H1 (cell line): Measurements from ENCODE around the gene B4GALT5. TPM values are rescaled to one million over a fixed set of nuclear protein-coding genes. Genes with fewer than 3 reads are reported as not detected.

Experiments
- CTCF ChIA-PET: fragments of 300-600 bp; sonication (Branson Sonifier 250); formaldehyde crosslinking; loops from one replicate; lab custom pipeline; 2021; ENCODE audit not compliant: partially characterized antibody; lab: Charles Lee
- POLR2A ChIA-PET: fragments of 300-600 bp; sonication (Branson Sonifier 250); formaldehyde crosslinking; loops from one replicate; lab custom pipeline; 2021; ENCODE audit warnings: inconsistent platforms; ENCODE audit not compliant: partially characterized antibody; lab: Charles Lee
- DNase-seq, 2 experiments: peaks; one replicate each; pipeline versions ENCODE4 v3.0.0 to v3.0.0-alpha.2; 2010 to 2022; ENCODE audit warnings: low spot score in 2 of 2, low read depth in 1 of 2, mixed read lengths in 1 of 2
- FAIRE-seq: peaks from 2 replicates; lab custom pipeline; 2011; peaks lifted over from hg19 to GRCh38; lab: Jason Lieb, UNC
- H2AFZ ChIP-seq: 2 replicates; pipeline ENCODE4 v1.8.1; 2012; ENCODE audit warnings: low read length, inconsistent platforms
- H2AK5ac ChIP-seq: 2 replicates; pipeline ENCODE4 v1.6.1; 2013; ENCODE audit warnings: low read depth, low read length
- H2BK120ac ChIP-seq: replicated peaks from 2 replicates; pipeline ENCODE3; 2013; ENCODE audit warnings: low read depth, low read length, inconsistent platforms
- H2BK12ac ChIP-seq: 2 replicates; pipeline ENCODE4 v1.6.1; 2013; ENCODE audit warnings: low read depth, low read length
- H2BK15ac ChIP-seq: 2 replicates; pipeline ENCODE4 v1.6.1; 2013; ENCODE audit warnings: low read length
- H2BK20ac ChIP-seq: 2 replicates; pipeline ENCODE4 v1.6.1; 2013; ENCODE audit warnings: low read length
- H2BK5ac ChIP-seq: 2 replicates; pipeline ENCODE4 v1.6.1; 2013; ENCODE audit warnings: low read depth, low read length
- H3K14ac ChIP-seq: 2 replicates; pipeline ENCODE4 v1.6.1; 2013; ENCODE audit warnings: inconsistent platforms; ENCODE audit not compliant: insufficient read length
- H3K18ac ChIP-seq: 2 replicates; pipeline ENCODE4 v1.6.1; 2013; ENCODE audit warnings: low read length; ENCODE audit errors: extremely low read depth
- H3K23ac ChIP-seq: 2 replicates; pipeline ENCODE4 v1.6.1; 2013; ENCODE audit warnings: inconsistent platforms; ENCODE audit not compliant: insufficient read length
- H3K23me2 ChIP-seq: 2 replicates; pipeline ENCODE4 v1.6.1; 2013; ENCODE audit warnings: low read depth, low read length
- H3K27ac ChIP-seq: 2 replicates; pipeline ENCODE4 v1.6.1; 2011; ENCODE audit warnings: low read depth, low read length, inconsistent platforms
- H3K27me3 ChIP-seq, 4 experiments: replicated peaks in 1 of 4; 1 replicate in 1 of 4; 2 replicates in 3 of 4; pipeline versions ENCODE4 v1.6.1 to v1.8.1; 2011 to 2013; ENCODE audit warnings: low read length in 3 of 4, mild to moderate bottlenecking in 3 of 4, inconsistent platforms in 2 of 4, mixed read lengths in 2 of 4, moderate library complexity in 1 of 4; ENCODE audit not compliant: control insufficient read depth in 3 of 4, insufficient read depth in 3 of 4; ENCODE audit errors: extremely low read depth in 1 of 4
- H3K36me3 ChIP-seq, 4 experiments: 2 replicates each; pipeline versions ENCODE4 v1.6.1 to v1.8.1; 2011 to 2013; ENCODE audit warnings: mild to moderate bottlenecking in 4 of 4, low read length in 3 of 4, moderate library complexity in 2 of 4, control low read depth in 1 of 4, inconsistent platforms in 1 of 4; ENCODE audit not compliant: insufficient read depth in 4 of 4, control insufficient read depth in 2 of 4
- H3K4ac ChIP-seq: replicated peaks from 2 replicates; pipeline ENCODE3; 2013; ENCODE audit warnings: low read length, low read depth, mixed read lengths, inconsistent platforms; ENCODE audit not compliant: insufficient read length
- H3K4me1 ChIP-seq, 4 experiments: replicated peaks in 1 of 4; 1 replicate in 1 of 4; 2 replicates in 3 of 4; pipeline versions ENCODE4 v1.6.1 to v1.8.1; 2011 to 2013; ENCODE audit warnings: low read length in 3 of 4, inconsistent platforms in 2 of 4, mixed read lengths in 1 of 4; ENCODE audit not compliant: insufficient read depth in 4 of 4, control insufficient read depth in 3 of 4
- H3K4me2 ChIP-seq, 2 experiments: 2 replicates each; pipeline versions ENCODE4 v1.6.1 to v1.8.1; 2011 to 2013; ENCODE audit warnings: low read depth in 2 of 2, low read length in 2 of 2, control low read depth in 1 of 2, inconsistent platforms in 1 of 2, mild to moderate bottlenecking in 1 of 2; ENCODE audit not compliant: insufficient read depth in 1 of 2
- H3K4me3 ChIP-seq, 4 experiments: fragments of 200-600, 300-600 bp in 1 of 4; sonication (generic), shearing (Covaris generic), sonication (Bioruptor Twin) in 1 of 4; 2 replicates each; pipeline versions ENCODE4 v1.5.1 to v1.8.1; 2011 to 2016; ENCODE audit warnings: low read length in 4 of 4, low read depth in 3 of 4, control low read depth in 2 of 4, inconsistent platforms in 2 of 4, mild to moderate bottlenecking in 2 of 4, mixed read lengths in 1 of 4, moderate library complexity in 1 of 4; ENCODE audit not compliant: insufficient read depth in 2 of 4; ENCODE audit errors: extremely low read depth in 1 of 4
- H3K56ac ChIP-seq: replicated peaks from 2 replicates; pipeline ENCODE3; 2013; ENCODE audit warnings: low read depth, mild to moderate bottlenecking, mixed read lengths, low read length, inconsistent platforms; ENCODE audit not compliant: insufficient read length
- H3K79me1 ChIP-seq: 2 replicates; pipeline ENCODE4 v1.6.1; 2013; ENCODE audit warnings: low read depth, low read length, control low read depth
- H3K79me2 ChIP-seq, 2 experiments: 2 replicates each; pipeline versions ENCODE4 v1.6.1 to v1.8.1; 2012 to 2013; ENCODE audit warnings: low read length in 2 of 2, mild to moderate bottlenecking in 2 of 2, inconsistent platforms in 1 of 2; ENCODE audit not compliant: insufficient read depth in 2 of 2, control insufficient read depth in 1 of 2
- H3K9ac ChIP-seq, 4 experiments: replicated peaks in 1 of 4; 1 replicate in 1 of 4; 2 replicates in 3 of 4; pipeline versions ENCODE4 v1.6.1 to v1.8.1; 2011 to 2013; ENCODE audit warnings: low read depth in 3 of 4, low read length in 3 of 4, control low read depth in 2 of 4, mild to moderate bottlenecking in 2 of 4, moderate library complexity in 2 of 4, inconsistent platforms in 1 of 4; ENCODE audit errors: extremely low read depth in 1 of 4
- H3K9me3 ChIP-seq, 2 experiments: 2 replicates each; pipeline versions ENCODE4 v1.6.1 to v1.8.1; 2012 to 2013; ENCODE audit warnings: mild to moderate bottlenecking in 2 of 2, moderate library complexity in 2 of 2, control low read depth in 1 of 2, inconsistent platforms in 1 of 2, low read depth in 1 of 2, low read length in 1 of 2, mixed read lengths in 1 of 2; ENCODE audit not compliant: insufficient read depth in 2 of 2
- H4K20me1 ChIP-seq, 2 experiments: replicated peaks in 1 of 2; 2 replicates each; pipeline versions ENCODE3 to v1.8.1; 2011 to 2013; ENCODE audit warnings: inconsistent platforms in 2 of 2, low read length in 2 of 2, mild to moderate bottlenecking in 1 of 2; ENCODE audit not compliant: insufficient read depth in 2 of 2, control insufficient read depth in 1 of 2
- H4K5ac ChIP-seq: 2 replicates; pipeline ENCODE4 v1.6.1; 2013; ENCODE audit warnings: low read length, low read depth, mixed read lengths, inconsistent platforms; ENCODE audit not compliant: insufficient read length
- H4K8ac ChIP-seq: 2 replicates; pipeline ENCODE4 v1.8.0; 2013; ENCODE audit warnings: mild to moderate bottlenecking, moderate library complexity, low read length, inconsistent platforms; ENCODE audit not compliant: insufficient read depth; ENCODE audit errors: extremely low read depth
- H4K91ac ChIP-seq: replicated peaks from 2 replicates; pipeline ENCODE3; 2013; ENCODE audit warnings: low read length, mixed read lengths, inconsistent platforms; ENCODE audit not compliant: insufficient read length
- BACH1 ChIP-seq: IDR thresholded peaks from 2 replicates; pipeline ENCODE4 v1.6.1; 2012; ENCODE audit warnings: low read length, improper control_type of control experiment
- BCL11A ChIP-seq, 2 experiments: IDR thresholded peaks; one replicate each; pipeline ENCODE4 v1.6.1; 2011; ENCODE audit warnings: low read depth in 2 of 2, low read length in 2 of 2, mild to moderate bottlenecking in 2 of 2
- CEBPB ChIP-seq: IDR thresholded peaks from 2 replicates; pipeline ENCODE4 v1.6.1; 2012; ENCODE audit warnings: low read depth, low read length
- CREB1 ChIP-seq: IDR thresholded peaks from 2 replicates; pipeline ENCODE4 v1.6.1; 2012; ENCODE audit warnings: inconsistent platforms
- HDAC2 ChIP-seq, 2 experiments: fragments of 300-600 bp in 1 of 2; sonication (generic) in 1 of 2; IDR thresholded peaks; 2 replicates each; pipeline ENCODE4 v1.6.1; 2011 to 2012; ENCODE audit warnings: low read depth in 2 of 2, low read length in 2 of 2, mild to moderate bottlenecking in 2 of 2, moderate library complexity in 2 of 2, borderline replicate concordance in 1 of 2, inconsistent platforms in 1 of 2
- HDAC6 ChIP-seq: IDR thresholded peaks from one replicate; pipeline ENCODE4 v1.7.1; 2012; ENCODE audit warnings: low read depth, mild to moderate bottlenecking, inconsistent platforms, low read length, moderate library complexity
- NRF1 ChIP-seq: IDR thresholded peaks from 2 replicates; pipeline ENCODE4 v1.6.1; 2011; ENCODE audit warnings: mild to moderate bottlenecking, low read depth, low read length, improper control_type of control experiment
- SIN3A ChIP-seq, 2 experiments: IDR thresholded peaks in 1 of 2; conservative IDR thresholded peaks in 1 of 2; 2 replicates each; pipeline ENCODE4 v1.6.1; 2011 to 2012; ENCODE audit warnings: low read length in 2 of 2, improper control_type of control experiment in 1 of 2, low read depth in 1 of 2, mild to moderate bottlenecking in 1 of 2
- SUZ12 ChIP-seq: fragments of 200-600 bp; sonication (generic); IDR thresholded peaks from 2 replicates; pipeline ENCODE4 v1.6.1; 2012; ENCODE audit warnings: mild to moderate bottlenecking, inconsistent platforms, low read length, moderate library complexity, mixed read lengths
- TAF1 ChIP-seq: IDR thresholded peaks from 2 replicates; pipeline ENCODE4 v1.6.1; 2011; ENCODE audit warnings: mild to moderate bottlenecking, low read depth, low read length
- TEAD4 ChIP-seq: IDR thresholded peaks from 2 replicates; pipeline ENCODE4 v1.6.1; 2012; ENCODE audit warnings: low read depth, low read length, inconsistent platforms, mixed read lengths
- YY1 ChIP-seq: IDR thresholded peaks from 2 replicates; pipeline ENCODE4 v1.6.1; 2011; ENCODE audit warnings: low read depth, mild to moderate bottlenecking, low read length
- WGBS, 2 experiments: shearing (Covaris generic) in 1 of 2; methylation state at CpG; one replicate each; pipeline versions ENCODE4 v1.1.6 to v1.1.7; 2013 to 2015; ENCODE audit warnings: low lambda C conversion rate in 2 of 2, mixed read lengths in 2 of 2, inconsistent platforms in 1 of 2, low coverage in 1 of 2, missing lambda C conversion rate in 1 of 2; ENCODE audit not compliant: insufficient replicate concordance in 2 of 2, insufficient coverage in 1 of 2, insufficient read length in 1 of 2; ENCODE audit errors: extremely low coverage in 1 of 2, missing lambda C conversion rate in 1 of 2; 5-methylcytosine and 5-hydroxymethylcytosine counted together
- polyA plus RNA-seq, 7 experiments: library from polyadenylated mRNA; depleted of rRNA in 3 of 7; stranded (reverse) in 5 of 7; unstranded in 2 of 7; fragments of >200 nt in 5 of 7; fragments of 200-250 nt in 2 of 7; gene quantifications; 1 replicate in 5 of 7; 2 replicates in 1 of 7; 4 replicates in 1 of 7; pipeline versions ENCODE4 v1.2.1 to v1.2.3, GENCODE V29; 2011 to 2013; ENCODE audit warnings: missing spikeins in 2 of 7, mixed read lengths in 2 of 7
- total RNA-seq: library from RNA; stranded (reverse); fragmentation: NEBNext Ultra II Directional; extraction: Animal tissue kit (Norgen Biotek cat#: 25700); gene quantifications from 2 replicates; pipeline ENCODE4 v1.2.1, GENCODE V29; 2021
- TF ChIP-seq, protein P1 (sequence below): IDR thresholded peaks from 2 replicates; pipeline ENCODE4 v1.6.1; 2012; ENCODE audit warnings: inconsistent platforms

B4GALT5 gene
- total and polyA plus RNA-seq, 2 of the 8 experiments (the other 6 are each of a cell fraction or from before 2014, with no cell fraction given) = 46.5 to 75.4 TPM

GRCh38 chr20:49590163-49591017 lies 123.3 kb downstream of the B4GALT5 start:
- H3K23ac ChIP-seq = no peak overlapping the region
- no peak overlapping the region for H2BK15ac ChIP-seq
- H3K4me3 ChIP-seq = no peak overlapping the region
- DNase-seq (no peak), FAIRE-seq (no peak)
- WGBS, 2 experiments = 86% methylated on average over 8 of the region's 8 CpGs; no CpG with 5 or more reads in 1 of the 2 experiments
- H3K4me2 ChIP-seq = no peak overlapping the region
- no peak overlapping the region for H2AFZ ChIP-seq
- H2AK5ac ChIP-seq = no peak overlapping the region
- H2BK12ac ChIP-seq = no peak overlapping the region
- H3K23me2 ChIP-seq = peaks cover 7% of the 10 kb centered on the region; the same call in 1 of the 2 replicates
- ChIA-PET CTCF (interaction anchor here (0.9 to 2.0 kb wide), 7 partner anchors 13 to 57 kb away, joined by 3 to 7 read pairs (median 4); no protein-coding TSS in a partner anchor), POLR2A (interaction anchor here (1.6 kb wide), 1 partner anchor 40 kb away, joined by 5 read pairs; no protein-coding TSS in a partner anchor)
- H3K56ac ChIP-seq = no peak overlapping the region
- H2BK5ac ChIP-seq = no peak overlapping the region
- H3K27me3 ChIP-seq = no peaks in the 10 kb centered on the region
- H3K79me2 ChIP-seq = no peaks in the 10 kb centered on the region
- H2BK20ac ChIP-seq = no peak overlapping the region
- no peak overlapping the region for H4K8ac ChIP-seq
- H3K9me3 ChIP-seq = no peaks in the 10 kb centered on the region
- peaks cover 0 to 3% of the 10 kb centered on the region in 2 experiments for H4K20me1 ChIP-seq
- no peak overlapping the region for H4K5ac ChIP-seq
- H3K4me1 ChIP-seq = no peaks in the 10 kb centered on the region
- no peak overlapping the region for H4K91ac ChIP-seq
- no peak overlapping the region for H3K9ac ChIP-seq
- no peak overlapping the region for H3K4ac ChIP-seq
- H3K27ac ChIP-seq = no peak overlapping the region
- H2BK120ac ChIP-seq = no peak overlapping the region
- no peak overlapping the region for H3K14ac ChIP-seq
- H3K18ac ChIP-seq = no peak overlapping the region
- H3K79me1 ChIP-seq = no peaks in the 10 kb centered on the region
- H3K36me3 ChIP-seq = no peaks in the 10 kb centered on the region
- TF ChIP-seq, protein P1, sequence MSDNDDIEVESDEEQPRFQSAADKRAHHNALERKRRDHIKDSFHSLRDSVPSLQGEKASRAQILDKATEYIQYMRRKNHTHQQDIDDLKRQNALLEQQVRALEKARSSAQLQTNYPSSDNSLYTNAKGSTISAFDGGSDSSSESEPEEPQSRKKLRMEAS = no peak
- TF ChIP-seq HDAC6 (no peak), TAF1 (no peak), HDAC2 (IDR thresholded peaks at IDR 0.05; ENCODE audit: borderline replicate concordance in 1 of 2, low read depth in 2 of 2, low read length in 2 of 2) (no peak), SUZ12 (no peak), SIN3A (conservative IDR thresholded peaks at IDR 0.05 in 1 of 2, IDR thresholded peaks at IDR 0.05 in 1 of 2; ENCODE audit: low read depth in 1 of 2, low read length in 2 of 2) (no peak), NRF1 (no peak), CEBPB (no peak), TEAD4 (no peak), YY1 (no peak), BCL11A (IDR thresholded peaks at IDR 0.05; ENCODE audit: low read depth in 2 of 2, low read length in 2 of 2) (no peak), CREB1 (no peak), BACH1 (no peak)
